Measurements from ENCODE around the gene ARPC5.

- TF ChIP-seq, protein P1, sequence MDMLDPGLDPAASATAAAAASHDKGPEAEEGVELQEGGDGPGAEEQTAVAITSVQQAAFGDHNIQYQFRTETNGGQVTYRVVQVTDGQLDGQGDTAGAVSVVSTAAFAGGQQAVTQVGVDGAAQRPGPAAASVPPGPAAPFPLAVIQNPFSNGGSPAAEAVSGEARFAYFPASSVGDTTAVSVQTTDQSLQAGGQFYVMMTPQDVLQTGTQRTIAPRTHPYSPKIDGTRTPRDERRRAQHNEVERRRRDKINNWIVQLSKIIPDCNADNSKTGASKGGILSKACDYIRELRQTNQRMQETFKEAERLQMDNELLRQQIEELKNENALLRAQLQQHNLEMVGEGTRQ (IDR thresholded peaks at IDR 0.05), result no peak
- TF ChIP-seq FOSL2 (IDR thresholded peaks at IDR 0.05), result no peak
- TF ChIP-seq FOSL2 (CRISPR knock-in tag; IDR thresholded peaks at IDR 0.05), result no peak
- TF ChIP-seq CHD2 (IDR thresholded peaks at IDR 0.05; ENCODE audit: low read length, partially characterized antibody), result no peak
- TF ChIP-seq, protein P2, sequence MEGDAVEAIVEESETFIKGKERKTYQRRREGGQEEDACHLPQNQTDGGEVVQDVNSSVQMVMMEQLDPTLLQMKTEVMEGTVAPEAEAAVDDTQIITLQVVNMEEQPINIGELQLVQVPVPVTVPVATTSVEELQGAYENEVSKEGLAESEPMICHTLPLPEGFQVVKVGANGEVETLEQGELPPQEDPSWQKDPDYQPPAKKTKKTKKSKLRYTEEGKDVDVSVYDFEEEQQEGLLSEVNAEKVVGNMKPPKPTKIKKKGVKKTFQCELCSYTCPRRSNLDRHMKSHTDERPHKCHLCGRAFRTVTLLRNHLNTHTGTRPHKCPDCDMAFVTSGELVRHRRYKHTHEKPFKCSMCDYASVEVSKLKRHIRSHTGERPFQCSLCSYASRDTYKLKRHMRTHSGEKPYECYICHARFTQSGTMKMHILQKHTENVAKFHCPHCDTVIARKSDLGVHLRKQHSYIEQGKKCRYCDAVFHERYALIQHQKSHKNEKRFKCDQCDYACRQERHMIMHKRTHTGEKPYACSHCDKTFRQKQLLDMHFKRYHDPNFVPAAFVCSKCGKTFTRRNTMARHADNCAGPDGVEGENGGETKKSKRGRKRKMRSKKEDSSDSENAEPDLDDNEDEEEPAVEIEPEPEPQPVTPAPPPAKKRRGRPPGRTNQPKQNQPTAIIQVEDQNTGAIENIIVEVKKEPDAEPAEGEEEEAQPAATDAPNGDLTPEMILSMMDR (IDR thresholded peaks at IDR 0.05), result no peak
Measured at GRCh38 chr1:183645531-183645930, 9.9 kb upstream of the ARPC5 start.

Data from A549 (cell line).